ENCODE results near the gene CHMP4B. TPM values are rescaled to one million over a fixed set of nuclear protein-coding genes. Genes with fewer than 3 reads are reported as not detected.
A peak's percentile ranks its signal among the peaks of the same experiment; 100 is the strongest.

Gene CHMP4B
- total RNA-seq, 6 donors from 2014 or later: 71.2 to 139 (median 104) TPM

DNA sequence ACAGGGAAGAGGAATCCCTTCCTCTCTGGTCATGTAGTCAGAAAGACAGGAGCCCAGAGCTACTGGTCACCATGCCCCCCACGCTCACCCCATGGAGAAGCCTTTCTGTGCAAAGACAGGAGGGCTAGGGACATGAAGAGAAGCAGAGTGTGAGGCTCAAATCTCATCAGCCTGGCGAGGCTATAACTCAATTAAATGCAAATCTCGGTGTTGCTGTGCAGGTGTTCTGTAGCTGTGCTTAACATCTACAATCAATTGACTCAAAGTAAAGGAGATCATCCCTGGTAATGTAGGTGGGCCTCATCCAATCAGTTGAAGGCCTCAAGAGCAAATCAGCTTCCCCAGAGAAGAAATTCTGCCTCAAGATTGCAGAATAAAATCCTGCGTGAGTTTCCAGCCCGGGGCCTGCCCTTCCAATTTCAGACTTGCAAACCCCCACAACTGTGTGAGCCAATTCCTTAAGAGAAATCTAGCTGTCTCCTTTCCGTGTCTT lies 64.4 kb downstream of the CHMP4B start:
- no peak overlapping the region for H3K27ac ChIP-seq
- no peak overlapping the region for H3K4me3 ChIP-seq
- peaks cover 0 to 14% (median 8%) of the 10 kb centered on the region in 4 donors for H3K9me3 ChIP-seq
- no peaks in the 10 kb centered on the region for H3K27me3 ChIP-seq
- TF ChIP-seq, protein P1, sequence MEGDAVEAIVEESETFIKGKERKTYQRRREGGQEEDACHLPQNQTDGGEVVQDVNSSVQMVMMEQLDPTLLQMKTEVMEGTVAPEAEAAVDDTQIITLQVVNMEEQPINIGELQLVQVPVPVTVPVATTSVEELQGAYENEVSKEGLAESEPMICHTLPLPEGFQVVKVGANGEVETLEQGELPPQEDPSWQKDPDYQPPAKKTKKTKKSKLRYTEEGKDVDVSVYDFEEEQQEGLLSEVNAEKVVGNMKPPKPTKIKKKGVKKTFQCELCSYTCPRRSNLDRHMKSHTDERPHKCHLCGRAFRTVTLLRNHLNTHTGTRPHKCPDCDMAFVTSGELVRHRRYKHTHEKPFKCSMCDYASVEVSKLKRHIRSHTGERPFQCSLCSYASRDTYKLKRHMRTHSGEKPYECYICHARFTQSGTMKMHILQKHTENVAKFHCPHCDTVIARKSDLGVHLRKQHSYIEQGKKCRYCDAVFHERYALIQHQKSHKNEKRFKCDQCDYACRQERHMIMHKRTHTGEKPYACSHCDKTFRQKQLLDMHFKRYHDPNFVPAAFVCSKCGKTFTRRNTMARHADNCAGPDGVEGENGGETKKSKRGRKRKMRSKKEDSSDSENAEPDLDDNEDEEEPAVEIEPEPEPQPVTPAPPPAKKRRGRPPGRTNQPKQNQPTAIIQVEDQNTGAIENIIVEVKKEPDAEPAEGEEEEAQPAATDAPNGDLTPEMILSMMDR (IDR thresholded peaks at IDR 0.05): no peak
- TF ChIP-seq POLR2AphosphoS5 (IDR thresholded peaks at IDR 0.05) (no peak), POLR2A (IDR thresholded peaks at IDR 0.05) (no peak), EP300 (IDR thresholded peaks at IDR 0.05) (no peak)
- H3K36me3 ChIP-seq: no peaks in the 10 kb centered on the region
- WGBS, 2 donors: 93% methylated on average over 6 of the region's 6 CpGs
- DNase-seq (no peak), ATAC-seq (ENCODE audit: low FRiP score in 2 of 2) (no peak)
- peaks cover 0 to 9% (median 5%) of the 10 kb centered on the region in 4 donors for H3K4me1 ChIP-seq

DNA sequence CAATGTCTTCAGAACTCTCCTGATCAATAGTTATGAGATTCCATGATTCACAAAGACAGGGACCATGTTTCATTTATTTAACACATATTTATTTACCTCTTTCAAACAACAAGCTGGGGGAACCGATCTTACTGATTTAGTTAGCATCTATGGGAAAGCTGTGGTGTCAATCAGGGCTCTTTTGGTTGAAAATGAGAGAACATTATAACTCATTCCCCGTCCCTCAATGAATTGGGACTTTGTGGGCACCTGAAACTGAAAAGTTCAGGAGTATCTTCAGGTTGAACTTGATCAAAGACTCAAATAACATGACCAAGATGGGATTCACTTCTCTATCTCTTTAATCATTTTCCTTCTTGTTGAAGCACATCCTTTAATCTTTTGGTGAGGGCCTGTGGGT lies 67.4 kb downstream of the CHMP4B start:
- ATAC-seq (ENCODE audit: low FRiP score in 2 of 2): no peak
- no peak for DNase-seq
- 89 to 92% methylated on average over 2 of the region's 2 CpGs for WGBS, 2 donors

DNA sequence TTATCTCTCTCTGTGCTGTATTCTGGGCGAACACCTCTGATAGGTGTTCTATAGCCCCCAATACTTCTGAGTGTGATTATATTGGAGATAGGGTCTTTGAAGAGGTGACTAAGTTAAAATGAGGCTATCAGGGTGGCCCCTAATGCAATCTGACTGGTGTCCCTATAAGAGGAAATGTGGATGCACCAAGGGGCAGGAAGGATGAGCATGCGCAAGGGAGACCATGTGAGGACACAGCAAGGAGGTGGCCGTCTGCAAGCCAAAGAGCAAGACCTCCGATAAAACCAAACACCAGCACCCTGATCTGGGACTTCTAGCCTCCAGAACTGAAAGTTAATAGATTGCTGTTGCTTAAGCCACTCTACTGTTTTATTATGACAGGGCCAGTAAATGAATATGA lies 69.2 kb downstream of the CHMP4B start:
- 94 to 95% methylated on average over 4 of the region's 4 CpGs for WGBS, 2 donors
- ATAC-seq (ENCODE audit: low FRiP score in 2 of 2) (no peak), DNase-seq (no peak)
- Histone ChIP-seq H3K36me3 (no peaks in the 10 kb centered on the region), H3K27me3 (no peaks in the 10 kb centered on the region), H3K4me3 (no peak overlapping the region), H3K27ac (no peak overlapping the region), H3K9me3 (peaks cover 0 to 14% (median 8%) of the 10 kb centered on the region in 4 donors), H3K4me1 (no peaks in the 10 kb centered on the region)
- TF ChIP-seq, protein P1 (IDR thresholded peaks at IDR 0.05): no peak
- TF ChIP-seq EP300 (IDR thresholded peaks at IDR 0.05): no peak
- no peak for TF ChIP-seq POLR2AphosphoS5 (IDR thresholded peaks at IDR 0.05)
- TF ChIP-seq POLR2A (IDR thresholded peaks at IDR 0.05): no peak

More for the DNA sequence above, 67.4 kb downstream of the CHMP4B start:
- H3K27me3 ChIP-seq: no peaks in the 10 kb centered on the region
- H3K4me3 ChIP-seq: no peak overlapping the region
- no peak overlapping the region for H3K27ac ChIP-seq
- no peaks in the 10 kb centered on the region for H3K36me3 ChIP-seq
- no peak for TF ChIP-seq EP300 (IDR thresholded peaks at IDR 0.05)
- TF ChIP-seq POLR2AphosphoS5 (IDR thresholded peaks at IDR 0.05): no peak
- TF ChIP-seq, protein P1 (IDR thresholded peaks at IDR 0.05): no peak
- TF ChIP-seq POLR2A (IDR thresholded peaks at IDR 0.05): no peak
- no peaks in the 10 kb centered on the region for H3K4me1 ChIP-seq
- H3K9me3 ChIP-seq: peaks cover 0 to 14% (median 8%) of the 10 kb centered on the region in 4 donors

DNA sequence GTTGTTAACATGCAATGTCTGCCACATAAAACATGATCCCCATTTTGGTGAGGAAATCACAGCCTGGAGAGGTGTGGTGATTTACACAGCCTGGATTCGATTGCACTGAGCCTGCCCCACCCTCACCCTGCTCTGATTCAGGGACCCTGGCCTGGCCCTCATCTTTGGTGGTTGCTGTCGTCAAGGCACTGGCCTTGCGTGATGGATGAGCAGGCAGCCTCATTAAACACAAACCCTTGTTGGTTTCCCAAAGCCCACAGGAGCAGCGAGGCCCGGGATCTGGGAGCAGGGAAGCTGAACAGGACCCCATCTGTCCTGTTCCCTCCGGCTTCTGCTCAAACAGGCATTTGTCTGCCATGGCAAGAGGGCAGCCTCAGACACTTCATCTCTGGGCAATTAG lies 70.8 kb downstream of the CHMP4B start:
- H3K4me3 ChIP-seq: no peak overlapping the region
- no peak for DNase-seq
- no peak for TF ChIP-seq POLR2AphosphoS5 (IDR thresholded peaks at IDR 0.05)
- no peak for TF ChIP-seq EP300 (IDR thresholded peaks at IDR 0.05)
- TF ChIP-seq POLR2A (IDR thresholded peaks at IDR 0.05): no peak
- TF ChIP-seq, protein P1 (IDR thresholded peaks at IDR 0.05): no peak

DNA sequence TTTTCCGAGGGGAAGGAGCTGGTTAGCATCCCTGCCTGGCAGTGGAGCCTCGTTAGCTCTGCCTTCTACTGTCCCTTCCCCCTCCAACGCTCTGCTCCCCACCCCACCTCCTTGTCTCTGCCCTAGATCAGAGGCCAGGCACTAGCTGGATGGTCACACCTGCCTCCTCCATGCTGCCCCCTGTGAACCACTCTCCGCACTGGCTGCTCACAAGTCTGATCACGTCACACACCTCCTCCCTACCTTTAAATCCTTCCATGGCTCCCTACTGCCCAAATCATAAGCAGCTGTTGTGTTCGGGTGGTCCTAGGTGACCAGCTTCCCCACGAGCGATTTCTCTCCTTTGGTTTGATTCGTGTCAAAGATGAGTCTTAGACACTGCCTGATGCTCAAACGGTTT lies 71.3 kb downstream of the CHMP4B start:
- ATAC-seq (ENCODE audit: low FRiP score in 2 of 2) (peak in 1 of 2 donors; percentile 31), DNase-seq (no peak)
- H3K36me3 ChIP-seq: no peaks in the 10 kb centered on the region
- no peak for TF ChIP-seq POLR2AphosphoS5 (IDR thresholded peaks at IDR 0.05)
- TF ChIP-seq EP300 (IDR thresholded peaks at IDR 0.05): no peak
- TF ChIP-seq, protein P1 (IDR thresholded peaks at IDR 0.05): no peak
- no peak for TF ChIP-seq POLR2A (IDR thresholded peaks at IDR 0.05)
- 84 to 88% methylated on average over 10 of the region's 10 CpGs for WGBS, 2 donors
- H3K4me1 ChIP-seq: no peaks in the 10 kb centered on the region
- peaks cover 0 to 14% (median 8%) of the 10 kb centered on the region in 4 donors for H3K9me3 ChIP-seq
- H3K27ac ChIP-seq: no peak overlapping the region
- no peak overlapping the region for H3K4me3 ChIP-seq
- H3K27me3 ChIP-seq: no peaks in the 10 kb centered on the region

More for the DNA sequence above, 70.8 kb downstream of the CHMP4B start:
- ATAC-seq (ENCODE audit: low FRiP score in 2 of 2): no peak
- H3K9me3 ChIP-seq: peaks cover 0 to 14% (median 8%) of the 10 kb centered on the region in 4 donors
- H3K27me3 ChIP-seq: no peaks in the 10 kb centered on the region
- H3K36me3 ChIP-seq: no peaks in the 10 kb centered on the region
- H3K27ac ChIP-seq: no peak overlapping the region
- no peaks in the 10 kb centered on the region for H3K4me1 ChIP-seq
- WGBS, 2 donors: 49 to 73% methylated on average over 5 to 6 of the region's 6 CpGs

Data from upper lobe of left lung (tissue), 6 donors.